ENCODE data around the gene DPAGT1.

DPAGT1 gene

DNA sequence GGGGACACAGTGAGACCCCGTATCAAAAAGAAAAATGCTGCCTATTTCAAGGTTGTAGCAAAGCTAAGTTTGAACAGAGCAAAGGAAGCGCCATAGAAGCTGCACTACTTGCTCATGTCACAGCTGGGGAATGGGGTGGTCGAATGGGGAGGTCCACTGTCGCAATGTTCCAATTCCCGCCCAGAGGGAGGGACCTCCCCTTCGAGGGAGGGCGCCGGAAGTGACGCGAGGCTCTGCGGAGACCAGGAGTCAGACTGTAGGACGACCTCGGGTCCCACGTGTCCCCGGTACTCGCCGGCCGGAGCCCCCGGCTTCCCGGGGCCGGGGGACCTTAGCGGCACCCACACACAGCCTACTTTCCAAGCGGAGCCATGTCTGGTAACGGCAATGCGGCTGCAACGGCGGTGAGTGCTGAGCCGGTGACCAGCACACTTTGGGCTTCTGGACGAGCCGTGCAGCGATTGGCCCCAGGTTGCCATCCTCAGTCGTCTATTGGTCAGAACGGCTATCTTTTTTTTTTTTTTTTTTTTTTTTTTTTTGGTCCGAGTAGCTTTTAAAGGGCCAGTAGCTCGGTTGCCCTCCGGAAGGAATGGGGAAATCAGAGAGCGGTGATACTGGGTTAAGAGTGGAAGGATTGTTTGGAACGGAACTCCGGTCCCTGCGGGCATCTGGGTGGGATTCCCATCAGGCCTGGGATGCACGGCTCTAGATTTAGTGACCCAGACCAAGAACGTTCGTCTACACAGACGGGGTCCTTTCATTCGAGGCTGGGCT, 16.8 kb downstream of the DPAGT1 start, which contains the start of gene HMBS:
Gene HMBS, plus strand, starts transcription at position 219 of the 774 bp plus-strand sequence. Its CDS starts 153 bp downstream, at position 372.
- ATAC-seq (ENCODE audit: insufficient read depth, low read depth): peak; percentile 94
- peaks cover 9% of the 10 kb centered on the region; the same call in 1 of the 2 replicates for H4K20me1 ChIP-seq (ENCODE audit: insufficient read depth, low read length)

DNA sequence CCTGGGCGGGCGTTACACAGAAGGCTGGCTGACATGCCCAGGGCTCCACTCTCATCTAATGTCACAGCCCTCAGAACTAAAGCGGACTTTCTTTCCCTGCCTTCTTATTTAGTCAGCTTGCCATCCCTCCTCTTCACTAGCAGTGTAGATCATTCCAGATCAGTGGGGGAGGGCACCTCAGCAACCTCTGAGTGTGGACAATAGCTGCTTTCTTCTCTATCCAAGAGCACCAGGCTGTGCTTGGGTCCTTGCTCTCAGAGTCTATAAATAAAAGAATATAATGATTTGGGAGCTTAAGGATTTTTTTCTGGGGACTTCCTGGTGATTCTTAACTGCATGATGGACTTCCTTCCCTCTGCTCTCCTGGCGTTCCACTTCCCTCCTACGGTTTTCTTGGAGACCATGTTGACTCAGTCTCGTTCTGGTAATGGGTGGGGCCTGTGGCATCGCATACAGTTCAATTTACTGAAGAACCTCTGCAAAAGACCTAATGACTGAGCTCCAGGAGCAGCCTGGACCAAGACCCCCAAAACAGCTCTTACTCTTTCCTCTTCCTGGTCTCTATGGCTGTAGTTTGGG, 19.9 kb downstream of the DPAGT1 start:
- Histone ChIP-seq H4K20me1 (ENCODE audit: insufficient read depth, low read length) (peaks cover 3% of the 10 kb centered on the region; the same call in 1 of the 2 replicates), H3K36me3 (ENCODE audit: insufficient read depth, low read length) (peaks cover 59% of the 10 kb centered on the region), H3K79me2 (ENCODE audit: insufficient read depth, low read length) (peaks cover 18% of the 10 kb centered on the region), H2AFZ (ENCODE audit: low read depth, low read length) (no peak overlapping the region), H3K4me2 (ENCODE audit: insufficient read depth, low read length) (no peak overlapping the region), H3K27ac (ENCODE audit: low read length) (no peak overlapping the region), H3K4me3 (ENCODE audit: low read depth in 1 of 2, low read length in 2 of 2) (no peak overlapping the region), H3K9me3 (ENCODE audit: insufficient read depth, low read length, severe bottlenecking) (no peaks in the 10 kb centered on the region), H3K27me3 (ENCODE audit: insufficient read depth, low read length, poor library complexity) (no peaks in the 10 kb centered on the region), H3K9ac (ENCODE audit: low read depth, low read length) (no peak overlapping the region), H3K4me1 (ENCODE audit: insufficient read depth, low read length) (peaks cover 19% of the 10 kb centered on the region)
- DNase-seq (no peak), ATAC-seq (ENCODE audit: insufficient read depth, low read depth) (no peak)
- TF ChIP-seq, protein P1, sequence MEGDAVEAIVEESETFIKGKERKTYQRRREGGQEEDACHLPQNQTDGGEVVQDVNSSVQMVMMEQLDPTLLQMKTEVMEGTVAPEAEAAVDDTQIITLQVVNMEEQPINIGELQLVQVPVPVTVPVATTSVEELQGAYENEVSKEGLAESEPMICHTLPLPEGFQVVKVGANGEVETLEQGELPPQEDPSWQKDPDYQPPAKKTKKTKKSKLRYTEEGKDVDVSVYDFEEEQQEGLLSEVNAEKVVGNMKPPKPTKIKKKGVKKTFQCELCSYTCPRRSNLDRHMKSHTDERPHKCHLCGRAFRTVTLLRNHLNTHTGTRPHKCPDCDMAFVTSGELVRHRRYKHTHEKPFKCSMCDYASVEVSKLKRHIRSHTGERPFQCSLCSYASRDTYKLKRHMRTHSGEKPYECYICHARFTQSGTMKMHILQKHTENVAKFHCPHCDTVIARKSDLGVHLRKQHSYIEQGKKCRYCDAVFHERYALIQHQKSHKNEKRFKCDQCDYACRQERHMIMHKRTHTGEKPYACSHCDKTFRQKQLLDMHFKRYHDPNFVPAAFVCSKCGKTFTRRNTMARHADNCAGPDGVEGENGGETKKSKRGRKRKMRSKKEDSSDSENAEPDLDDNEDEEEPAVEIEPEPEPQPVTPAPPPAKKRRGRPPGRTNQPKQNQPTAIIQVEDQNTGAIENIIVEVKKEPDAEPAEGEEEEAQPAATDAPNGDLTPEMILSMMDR (IDR thresholded peaks at IDR 0.05; ENCODE audit: borderline replicate concordance, extremely low read depth, low read length, poor library complexity, severe bottlenecking): no peak
- TF ChIP-seq EZH2 (IDR thresholded peaks at IDR 0.05; ENCODE audit: borderline replicate concordance, low read depth, low read length, severe bottlenecking): no peak

More for the DNA sequence above, 16.8 kb downstream of the DPAGT1 start, which contains the start of gene HMBS:
- DNase-seq: peak; percentile 95
- peak within 1 kb of the TSS; percentile 67 for H3K9ac ChIP-seq (ENCODE audit: low read depth, low read length)
- peak within 1 kb of the TSS; percentile 62 to 91 for H3K4me3 ChIP-seq (ENCODE audit: low read depth in 1 of 2, low read length in 2 of 2)
- H3K9me3 ChIP-seq (ENCODE audit: insufficient read depth, low read length, severe bottlenecking): no peaks in the 10 kb centered on the region
- peak within 1 kb of the TSS; percentile 89 for H3K4me2 ChIP-seq (ENCODE audit: insufficient read depth, low read length)
- peaks cover 21% of the 10 kb centered on the region for H3K4me1 ChIP-seq (ENCODE audit: insufficient read depth, low read length)
- no peaks in the 10 kb centered on the region for H3K27me3 ChIP-seq (ENCODE audit: insufficient read depth, low read length, poor library complexity)
- TF ChIP-seq, protein P1 (IDR thresholded peaks at IDR 0.05; ENCODE audit: borderline replicate concordance, extremely low read depth, low read length, poor library complexity, severe bottlenecking): no peak
- TF ChIP-seq EZH2 (IDR thresholded peaks at IDR 0.05; ENCODE audit: borderline replicate concordance, low read depth, low read length, severe bottlenecking): no peak
- H3K79me2 ChIP-seq (ENCODE audit: insufficient read depth, low read length): peaks cover 32% of the 10 kb centered on the region
- peak within 1 kb of the TSS; percentile 89 for H3K27ac ChIP-seq (ENCODE audit: low read length)
- H3K36me3 ChIP-seq (ENCODE audit: insufficient read depth, low read length): peaks cover 35% of the 10 kb centered on the region
- peak within 1 kb of the TSS; percentile 91 for H2AFZ ChIP-seq (ENCODE audit: low read depth, low read length)

DNA sequence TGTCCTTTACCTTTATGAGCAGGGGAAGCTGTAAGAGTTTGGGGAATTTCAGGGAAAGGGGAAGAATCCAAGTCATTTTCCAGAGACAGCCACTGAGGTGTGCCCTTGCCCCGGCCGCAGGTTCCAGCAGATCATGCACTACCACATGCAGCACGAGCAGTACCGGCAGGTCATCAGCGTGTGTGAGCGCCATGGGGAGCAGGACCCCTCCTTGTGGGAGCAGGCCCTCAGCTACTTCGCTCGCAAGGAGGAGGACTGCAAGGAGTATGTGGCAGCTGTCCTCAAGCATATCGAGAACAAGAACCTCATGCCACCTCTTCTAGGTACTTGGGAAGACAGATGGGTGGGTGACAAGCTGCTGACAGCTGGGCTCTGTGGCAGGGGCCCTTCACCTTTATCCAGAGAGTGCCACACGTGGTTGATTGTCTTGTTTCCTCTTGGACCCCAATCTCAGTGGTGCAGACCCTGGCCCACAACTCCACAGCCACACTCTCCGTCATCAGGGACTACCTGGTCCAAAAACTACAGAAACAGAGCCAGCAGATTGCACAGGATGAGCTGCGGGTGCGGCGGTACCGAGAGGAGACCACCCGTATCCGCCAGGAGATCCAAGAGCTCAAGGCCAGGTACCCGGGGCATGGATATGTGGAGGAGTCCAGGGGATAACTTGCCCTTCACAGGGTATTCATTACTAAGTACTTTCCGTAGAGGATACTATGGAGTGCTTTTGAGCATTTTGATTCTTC, 22.8 kb downstream of the DPAGT1 start:
- H3K4me3 ChIP-seq (ENCODE audit: low read depth in 1 of 2, low read length in 2 of 2): no peak overlapping the region
- no peak overlapping the region for H3K4me2 ChIP-seq (ENCODE audit: insufficient read depth, low read length)
- no peak overlapping the region for H3K9ac ChIP-seq (ENCODE audit: low read depth, low read length)
- no peak overlapping the region for H3K27ac ChIP-seq (ENCODE audit: low read length)
- H3K79me2 ChIP-seq (ENCODE audit: insufficient read depth, low read length): no peaks in the 10 kb centered on the region
- H3K9me3 ChIP-seq (ENCODE audit: insufficient read depth, low read length, severe bottlenecking): no peaks in the 10 kb centered on the region
- H3K4me1 ChIP-seq (ENCODE audit: insufficient read depth, low read length): no peaks in the 10 kb centered on the region
- TF ChIP-seq EZH2 (IDR thresholded peaks at IDR 0.05; ENCODE audit: borderline replicate concordance, low read depth, low read length, severe bottlenecking): no peak
- TF ChIP-seq, protein P1 (IDR thresholded peaks at IDR 0.05; ENCODE audit: borderline replicate concordance, extremely low read depth, low read length, poor library complexity, severe bottlenecking): no peak
- no peaks in the 10 kb centered on the region for H3K27me3 ChIP-seq (ENCODE audit: insufficient read depth, low read length, poor library complexity)
- H3K36me3 ChIP-seq (ENCODE audit: insufficient read depth, low read length): peaks cover 72% of the 10 kb centered on the region
- no peak for ATAC-seq (ENCODE audit: insufficient read depth, low read depth)
- H2AFZ ChIP-seq (ENCODE audit: low read depth, low read length): no peak overlapping the region
- no peak for DNase-seq
- no peaks in the 10 kb centered on the region for H4K20me1 ChIP-seq (ENCODE audit: insufficient read depth, low read length)

Measured in DND-41 (cell line).